Measurements from ENCODE around the gene KRTAP19-1.
"Not testable (repeated sequence)": the region's sequence is repeated elsewhere in the genome, so short reads cannot be mapped to it uniquely, and the experiment has no call there.

The KRTAP19-1 gene

DNA sequence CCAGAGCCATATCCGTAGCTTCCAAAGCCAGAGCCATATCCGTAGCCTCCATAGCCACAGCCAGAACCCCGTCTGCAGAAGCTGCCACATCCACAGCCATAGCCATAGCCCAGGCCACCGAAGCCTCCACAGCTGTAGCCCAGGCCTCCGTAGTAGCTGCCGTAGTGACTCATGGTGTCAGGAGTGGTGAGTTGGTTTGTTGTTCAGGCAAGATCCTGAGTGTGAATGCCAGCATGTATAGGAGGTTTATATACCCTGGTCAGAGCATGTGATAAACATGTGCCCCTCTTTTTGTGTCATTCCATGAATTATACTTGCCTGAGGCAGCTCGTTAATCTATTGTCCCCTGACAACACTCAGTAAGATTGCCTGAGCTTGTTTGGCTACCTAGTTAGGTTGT, at the start of gene KRTAP19-1:
Gene KRTAP19-1 (minus strand): TSS at position 223 of the 400 bp plus-strand sequence. CDS start 50 bp downstream, at position 173.
- CTCF ChIA-PET: no interaction called here
- TF ChIP-seq, protein P1, sequence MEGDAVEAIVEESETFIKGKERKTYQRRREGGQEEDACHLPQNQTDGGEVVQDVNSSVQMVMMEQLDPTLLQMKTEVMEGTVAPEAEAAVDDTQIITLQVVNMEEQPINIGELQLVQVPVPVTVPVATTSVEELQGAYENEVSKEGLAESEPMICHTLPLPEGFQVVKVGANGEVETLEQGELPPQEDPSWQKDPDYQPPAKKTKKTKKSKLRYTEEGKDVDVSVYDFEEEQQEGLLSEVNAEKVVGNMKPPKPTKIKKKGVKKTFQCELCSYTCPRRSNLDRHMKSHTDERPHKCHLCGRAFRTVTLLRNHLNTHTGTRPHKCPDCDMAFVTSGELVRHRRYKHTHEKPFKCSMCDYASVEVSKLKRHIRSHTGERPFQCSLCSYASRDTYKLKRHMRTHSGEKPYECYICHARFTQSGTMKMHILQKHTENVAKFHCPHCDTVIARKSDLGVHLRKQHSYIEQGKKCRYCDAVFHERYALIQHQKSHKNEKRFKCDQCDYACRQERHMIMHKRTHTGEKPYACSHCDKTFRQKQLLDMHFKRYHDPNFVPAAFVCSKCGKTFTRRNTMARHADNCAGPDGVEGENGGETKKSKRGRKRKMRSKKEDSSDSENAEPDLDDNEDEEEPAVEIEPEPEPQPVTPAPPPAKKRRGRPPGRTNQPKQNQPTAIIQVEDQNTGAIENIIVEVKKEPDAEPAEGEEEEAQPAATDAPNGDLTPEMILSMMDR (IDR thresholded peaks at IDR 0.05; ENCODE audit: insufficient read depth, low read length, missing control alignments): no peak
- POLR2A ChIA-PET: no interaction called here
- DNase-seq (ENCODE audit: low read depth, low spot score): no peak
- no peak within 1 kb of the TSS for H3K4me3 ChIP-seq (ENCODE audit: low read depth, low read length)

DNA sequence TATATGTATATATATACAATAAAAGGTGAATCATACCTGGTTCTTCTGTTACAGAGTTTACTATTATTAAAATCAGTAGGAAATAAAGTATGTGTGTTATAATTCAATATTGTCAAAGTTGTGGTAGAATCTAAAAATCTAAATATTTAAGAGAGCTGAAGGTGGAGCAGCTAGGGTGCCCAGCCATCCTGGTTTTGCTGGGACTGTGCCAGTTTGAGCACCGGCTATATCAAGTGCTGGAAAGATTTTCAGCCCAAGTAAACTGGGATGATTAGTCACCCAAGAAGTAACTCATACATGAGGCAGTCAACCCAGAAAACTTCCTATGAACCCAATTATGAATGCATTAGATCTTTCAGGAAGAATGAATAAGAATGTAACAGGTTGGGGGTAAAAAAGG, 38.7 kb upstream of the KRTAP19-1 start:
- DNase-seq (ENCODE audit: low read depth, low spot score): no peak
- no peak overlapping the region for H3K4me3 ChIP-seq (ENCODE audit: low read depth, low read length)
- POLR2A ChIA-PET: no interaction called here
- CTCF ChIA-PET: no interaction called here
- TF ChIP-seq, protein P1 (IDR thresholded peaks at IDR 0.05; ENCODE audit: insufficient read depth, low read length, missing control alignments): no peak

DNA sequence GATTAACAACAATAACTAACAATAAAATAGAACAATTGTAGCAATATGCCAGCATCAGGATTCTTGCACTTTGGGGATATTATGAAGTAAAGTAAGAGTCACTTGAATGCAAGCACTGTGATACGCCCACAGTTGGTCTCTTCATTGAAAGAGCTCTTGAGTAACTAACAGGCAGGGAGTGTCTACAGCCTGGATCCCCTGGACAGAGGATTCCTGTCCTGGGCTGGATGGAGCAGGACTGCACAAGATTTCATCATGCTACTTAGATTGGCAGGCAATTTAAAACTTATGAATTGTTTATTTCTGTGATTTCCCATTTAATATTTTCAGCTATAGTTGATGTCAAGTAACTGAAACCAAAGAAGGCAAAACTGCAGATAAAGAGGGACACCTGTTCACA, 35.5 kb upstream of the KRTAP19-1 start:
- DNase-seq (ENCODE audit: low read depth, low spot score): no peak
- H3K4me3 ChIP-seq (ENCODE audit: low read depth, low read length): no peak overlapping the region
- ChIA-PET CTCF (no interaction called here), POLR2A (no interaction called here)
- TF ChIP-seq, protein P1 (IDR thresholded peaks at IDR 0.05; ENCODE audit: insufficient read depth, low read length, missing control alignments): no peak

DNA sequence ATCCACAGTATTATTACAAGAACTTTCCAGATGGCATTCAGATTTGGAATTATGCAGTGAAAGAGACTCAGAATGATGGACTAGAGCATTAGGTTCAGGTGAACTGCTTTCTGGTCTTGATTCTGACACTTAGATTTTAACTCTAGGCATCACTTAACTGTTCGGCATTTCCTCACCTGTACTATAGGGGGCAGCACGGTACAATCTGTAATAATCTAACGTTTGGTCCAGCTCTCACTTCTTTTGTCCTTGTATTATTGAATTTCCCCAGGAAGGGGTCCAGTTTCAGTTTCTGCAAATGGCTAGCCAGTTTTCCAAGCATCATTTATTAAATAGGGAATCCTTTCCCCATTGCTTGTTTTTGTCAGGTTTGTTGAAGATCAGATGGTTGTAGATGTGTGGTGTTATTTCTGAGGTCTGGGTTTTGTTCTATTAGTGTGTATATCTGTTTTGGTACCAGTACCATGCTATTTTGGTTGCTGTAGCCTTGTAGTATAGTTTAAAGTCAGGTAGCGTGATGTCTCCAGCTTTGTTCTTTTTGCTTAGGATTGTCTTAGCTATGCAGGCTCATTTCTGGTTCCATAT, 25.5 kb upstream of the KRTAP19-1 start:
- H3K4me3 ChIP-seq (ENCODE audit: low read depth, low read length); CTCF ChIA-PET; DNase-seq (ENCODE audit: low read depth, low spot score); POLR2A ChIA-PET: not testable (repeated sequence)

DNA sequence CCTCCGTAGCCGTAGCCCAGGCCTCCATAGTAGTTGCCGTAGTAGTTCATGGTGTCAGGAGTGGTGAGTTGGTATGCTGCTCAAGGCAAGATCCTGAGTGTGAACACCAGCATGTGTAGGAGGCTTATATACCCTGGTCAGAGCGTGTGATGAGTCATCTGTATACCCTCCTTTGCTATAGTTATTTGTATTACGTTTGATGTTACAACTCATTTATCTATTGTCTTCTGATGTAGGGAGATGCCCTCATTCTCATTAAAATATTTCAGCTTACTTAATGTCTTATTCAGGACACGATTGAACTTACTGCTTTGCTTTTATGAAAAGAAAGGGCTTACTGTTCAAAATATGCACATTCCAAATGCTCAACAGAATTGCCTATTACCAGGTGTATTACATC, 21.9 kb upstream of the KRTAP19-1 start, which contains the start of gene KRTAP19-5:
Gene KRTAP19-5 (minus strand): TSS at position 101 of the 400 bp plus-strand sequence. CDS start 51 bp downstream, at position 50.
- TF ChIP-seq, protein P1 (IDR thresholded peaks at IDR 0.05; ENCODE audit: insufficient read depth, low read length, missing control alignments): no peak
- CTCF ChIA-PET: no interaction called here
- POLR2A ChIA-PET: no interaction called here
- no peak within 1 kb of the TSS for H3K4me3 ChIP-seq (ENCODE audit: low read depth, low read length)
- DNase-seq (ENCODE audit: low read depth, low spot score): no peak

DNA sequence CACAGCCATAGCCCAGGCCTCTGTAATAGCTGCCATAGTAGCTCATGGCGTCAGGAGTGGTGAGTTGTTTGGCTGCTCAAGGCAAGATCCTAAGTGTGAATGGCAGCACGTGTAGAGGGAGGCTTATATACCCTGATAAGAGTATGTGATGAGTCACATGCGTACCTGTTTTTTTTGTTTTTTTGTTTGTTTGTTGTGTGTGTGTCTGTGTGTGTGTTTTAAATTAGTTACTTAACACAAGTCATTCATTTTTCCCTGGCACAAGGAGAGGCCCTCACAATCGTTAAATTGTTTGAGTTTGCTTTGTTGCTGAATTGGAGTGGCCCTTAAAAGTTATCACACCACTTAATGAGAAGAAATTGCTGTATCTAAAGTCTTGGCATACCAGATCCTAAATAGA, 16.9 kb upstream of the KRTAP19-1 start, which contains the start of gene KRTAP19-4:
Gene KRTAP19-4 (minus strand): TSS at position 101 of the 400 bp plus-strand sequence. CDS start 55 bp downstream, at position 46.
- TF ChIP-seq, protein P1 (IDR thresholded peaks at IDR 0.05; ENCODE audit: insufficient read depth, low read length, missing control alignments): no peak
- ChIA-PET CTCF (no interaction called here), POLR2A (no interaction called here)
- H3K4me3 ChIP-seq (ENCODE audit: low read depth, low read length): no peak within 1 kb of the TSS
- no peak for DNase-seq (ENCODE audit: low read depth, low spot score)

DNA sequence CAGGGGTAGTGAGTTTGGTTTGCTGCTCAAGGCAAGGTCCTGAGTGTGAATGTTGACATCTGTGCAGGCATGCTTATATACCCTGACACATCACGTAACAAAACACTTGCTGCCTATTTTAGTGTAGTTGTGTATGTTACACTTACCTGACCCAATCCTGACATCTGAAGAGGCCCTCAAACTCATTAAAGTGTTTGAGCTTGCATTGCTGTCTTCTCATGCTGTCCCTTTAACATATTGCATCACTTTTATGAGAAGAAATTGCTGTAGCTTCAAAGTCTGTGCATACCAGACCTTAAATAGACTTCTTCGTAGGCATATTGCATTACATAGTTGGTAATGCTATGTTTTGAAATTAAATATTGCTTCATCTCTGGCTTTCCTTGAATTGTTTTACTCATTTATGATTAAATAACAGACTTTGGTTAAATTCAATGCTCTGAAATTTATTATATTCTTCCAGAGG, 11.8 kb upstream of the KRTAP19-1 start, which contains the start of gene KRTAP19-3:
Gene KRTAP19-3 (minus strand): TSS at position 51 of the 466 bp plus-strand sequence. CDS start 56 bp downstream, outside the sequence.
- TF ChIP-seq, protein P1 (IDR thresholded peaks at IDR 0.05; ENCODE audit: insufficient read depth, low read length, missing control alignments): no peak
- no peak within 1 kb of the TSS for H3K4me3 ChIP-seq (ENCODE audit: low read depth, low read length)
- POLR2A ChIA-PET: no interaction called here
- CTCF ChIA-PET: no interaction called here
- DNase-seq (ENCODE audit: low read depth, low spot score): no peak

Measured in AG04449 (cell line).